Stimulated activated CD8-positive, alpha-beta memory T cell treated with anti-CD3 and anti-CD28 coated beads, Interleukin-12 subunit alpha, Interleukin-12 subunit beta, amount 100 ng/mL, for 4 hours (primary cell): ENCODE measurements around the gene SOCS1.
A peak's percentile ranks its signal among the peaks of the same experiment; 100 is the strongest.
"Not testable (repeated sequence)": the region's sequence is repeated elsewhere in the genome, so short reads cannot be mapped to it uniquely, and the experiment has no call there.

ENCODE experiments used
- DNase-seq: peaks from one replicate; pipeline ENCODE4 v3.0.0-alpha.2; 2020; ENCODE audit warnings: low read depth

Gene SOCS1

GRCh38 chr16:11224894-11225676 is 30.9 kb downstream of the SOCS1 start:
- peak; percentile 68 for DNase-seq

- DNase-seq: peak; percentile 26
These were observed 31.7 kb downstream of the SOCS1 start for GRCh38 chr16:11224096-11224893.

- not testable (repeated sequence) for DNase-seq
These were observed 35.5 kb downstream of the SOCS1 start for GRCh38 chr16:11220507-11220906.

GRCh38 chr16:11219178-11219577 is 36.8 kb downstream of the SOCS1 start:
- no peak for DNase-seq

GRCh38 chr16:11218604-11218962 is 37.4 kb downstream of the SOCS1 start:
- no peak for DNase-seq

- no peak for DNase-seq
These were observed 38.1 kb downstream of the SOCS1 start for GRCh38 chr16:11217651-11218603.

GRCh38 chr16:11215935-11216556 is 40.0 kb downstream of the SOCS1 start:
- no peak for DNase-seq

- no peak for DNase-seq
These were observed 42.2 kb downstream of the SOCS1 start for GRCh38 chr16:11213799-11214198.

- no peak for DNase-seq
These were observed 42.6 kb downstream of the SOCS1 start for GRCh38 chr16:11213373-11213772.

- no peak for DNase-seq
These were observed 43.2 kb downstream of the SOCS1 start for GRCh38 chr16:11212798-11213196.

GRCh38 chr16:11211977-11212797 is 43.8 kb downstream of the SOCS1 start:
- DNase-seq: no peak

GRCh38 chr16:11211061-11211976 is 44.7 kb downstream of the SOCS1 start:
- no peak for DNase-seq

GRCh38 chr16:11210260-11210659 is 45.7 kb downstream of the SOCS1 start:
- no peak for DNase-seq

GRCh38 chr16:11208916-11209665 is 46.9 kb downstream of the SOCS1 start:
- no peak for DNase-seq

- DNase-seq: no peak
These were observed 48.4 kb downstream of the SOCS1 start for GRCh38 chr16:11207646-11208045.

- DNase-seq: no peak
These were observed 50.0 kb downstream of the SOCS1 start for GRCh38 chr16:11205754-11206581.

GRCh38 chr16:11205065-11205699 is 50.8 kb downstream of the SOCS1 start:
- no peak for DNase-seq
